Cardiac muscle cell (in vitro differentiated cells and primary cell): ENCODE results near the gene TMEM244. TPM values are rescaled to one million over a fixed set of nuclear protein-coding genes. Genes with fewer than 3 reads are reported as not detected.
A peak's percentile ranks its signal among the peaks of the same experiment; 100 is the strongest.

Experiments used
- DNase-seq, 2 donors: peaks; one replicate each; pipeline versions ENCODE4 v3.0.0 to v3.0.0-alpha.2; 2010 to 2017; ENCODE audit warnings: low read depth in 1 of 2, low spot score in 1 of 2
- H3K27ac ChIP-seq: fragments of 200-600 bp; sonication (generic); 2 replicates; pipeline ENCODE4 v1.5.1; 2016
- H3K27me3 ChIP-seq: fragments of 200-600 bp; sonication (generic); 2 replicates; pipeline ENCODE4 v1.6.0; 2016; ENCODE audit warnings: control low read depth
- H3K36me3 ChIP-seq: fragments of 200-600 bp; sonication (generic); 2 replicates; pipeline ENCODE4 v1.5.1; 2016; ENCODE audit warnings: control low read depth
- H3K4me1 ChIP-seq: fragments of 200-600 bp; sonication (generic); 2 replicates; pipeline ENCODE4 v1.8.1; 2017; ENCODE audit warnings: low read depth, mild to moderate bottlenecking, mixed run types
- H3K4me3 ChIP-seq: fragments of 200-600 bp; sonication (generic); 2 replicates; pipeline ENCODE4 v1.5.1; 2016; ENCODE audit warnings: mild to moderate bottlenecking
- H3K9me3 ChIP-seq: fragments of 200-600 bp; sonication (generic); 2 replicates; pipeline ENCODE4 v1.5.1; 2017; ENCODE audit warnings: low read depth, mild to moderate bottlenecking, control low read depth
- CTCF ChIP-seq: IDR thresholded peaks from 2 replicates; pipeline ENCODE4 v1.5.1; 2012; ENCODE audit warnings: low read depth, mild to moderate bottlenecking, low read length
- polyA plus RNA-seq: library from polyadenylated mRNA; unstranded; fragments of >200 nt; fragmentation: Nextera tagmentation; extraction: Ambion mirVana; gene quantifications from 2 replicates; pipeline ENCODE4 v1.2.1, GENCODE V29; 2016
- total RNA-seq: library from RNA; depleted of rRNA; stranded (reverse); fragments of >200 nt; gene quantifications from 2 replicates; pipeline ENCODE4 v1.2.3, GENCODE V29; 2016

Gene TMEM244
- total and polyA plus RNA-seq, 2 experiments from 2014 or later: not detected

- H3K27me3 ChIP-seq: peaks cover 3% of the 10 kb centered on the region
- H3K9me3 ChIP-seq: no peaks in the 10 kb centered on the region
- no peak for TF ChIP-seq CTCF
- H3K36me3 ChIP-seq: no peaks in the 10 kb centered on the region
- no peak overlapping the region for H3K4me3 ChIP-seq
- H3K27ac ChIP-seq: no peak overlapping the region
- no peaks in the 10 kb centered on the region for H3K4me1 ChIP-seq
- DNase-seq: no peak
Measured at GRCh38 chr6:129902681-129903080, 41.6 kb upstream of the TMEM244 start.

- Histone ChIP-seq H3K27me3 (peaks cover 3% of the 10 kb centered on the region), H3K9me3 (no peaks in the 10 kb centered on the region), H3K4me3 (no peak overlapping the region), H3K36me3 (no peaks in the 10 kb centered on the region), H3K4me1 (no peaks in the 10 kb centered on the region), H3K27ac (no peak overlapping the region)
- no peak for DNase-seq
- no peak for TF ChIP-seq CTCF
Measured at GRCh38 chr6:129901910-129902309, 40.8 kb upstream of the TMEM244 start.

- TF ChIP-seq CTCF: no peak
- H3K4me3 ChIP-seq: no peak overlapping the region
- no peaks in the 10 kb centered on the region for H3K36me3 ChIP-seq
- H3K4me1 ChIP-seq: no peaks in the 10 kb centered on the region
- H3K27me3 ChIP-seq: peaks cover 12% of the 10 kb centered on the region
- no peak overlapping the region for H3K27ac ChIP-seq
- no peak for DNase-seq
- H3K9me3 ChIP-seq: no peaks in the 10 kb centered on the region
Measured at GRCh38 chr6:129895692-129896091, 34.6 kb upstream of the TMEM244 start.

- H3K4me1 ChIP-seq: no peaks in the 10 kb centered on the region
- peaks cover 10% of the 10 kb centered on the region for H3K27me3 ChIP-seq
- no peak overlapping the region for H3K4me3 ChIP-seq
- no peak for DNase-seq
- TF ChIP-seq CTCF: no peak
- H3K9me3 ChIP-seq: no peaks in the 10 kb centered on the region
- H3K27ac ChIP-seq: no peak overlapping the region
- no peaks in the 10 kb centered on the region for H3K36me3 ChIP-seq
Measured at GRCh38 chr6:129894921-129895320, 33.8 kb upstream of the TMEM244 start.

- TF ChIP-seq CTCF: peak; percentile 44
Measured at GRCh38 chr6:129893640-129894039, 32.5 kb upstream of the TMEM244 start.

GRCh38 chr6:129890701-129891100, 29.6 kb upstream of the TMEM244 start:
- Histone ChIP-seq H3K4me1 (no peaks in the 10 kb centered on the region), H3K27ac (no peak overlapping the region), H3K4me3 (no peak overlapping the region), H3K9me3 (no peaks in the 10 kb centered on the region), H3K27me3 (peaks cover 10% of the 10 kb centered on the region), H3K36me3 (no peaks in the 10 kb centered on the region)
- no peak for TF ChIP-seq CTCF
- DNase-seq: no peak

More at GRCh38 chr6:129893640-129894039, 32.5 kb upstream of the TMEM244 start:
- Histone ChIP-seq H3K27ac (no peak overlapping the region), H3K4me1 (no peaks in the 10 kb centered on the region), H3K36me3 (no peaks in the 10 kb centered on the region), H3K9me3 (no peaks in the 10 kb centered on the region), H3K4me3 (no peak overlapping the region), H3K27me3 (peaks cover 10% of the 10 kb centered on the region)
- DNase-seq: peak in 1 of 2 donors; percentile 54
